Heart right ventricle (tissue), 16 donors: ENCODE results near the gene SPHK2. TPM values are rescaled to one million over a fixed set of nuclear protein-coding genes. Genes with fewer than 3 reads are reported as not detected.

Experiments used
- ATAC-seq, 8 donors: fragments of 200-7000 bp; cut with Tn5 transposase; one replicate each; pipeline ENCODE4 v1.9.1; 2020; ENCODE audit warnings: mild to moderate bottlenecking in 8 of 8, moderate library complexity in 8 of 8, moderate number of reproducible peaks in 1 of 8
- DNase-seq, 2 donors: peaks; one replicate each; pipeline ENCODE4 v3.0.0-alpha.2; 2020
- H3K27ac ChIP-seq, 10 donors: fragments of 200-600 bp; sonication (generic) in 2 of 10; one replicate each; pipeline versions ENCODE4 v1.5.0 to v1.8.0; 2020 to 2022; ENCODE audit warnings: mild to moderate bottlenecking in 3 of 10
- H3K27me3 ChIP-seq, 7 donors: fragments of 200-600 bp; one replicate each; pipeline ENCODE4 v1.8.0; 2021 to 2022; ENCODE audit warnings: mild to moderate bottlenecking in 2 of 7
- H3K36me3 ChIP-seq, 9 donors: fragments of 200-600 bp; sonication (generic) in 1 of 9; one replicate each; pipeline versions ENCODE4 v1.5.0 to v1.8.0; 2020 to 2022; ENCODE audit warnings: mild to moderate bottlenecking in 2 of 9
- H3K4me1 ChIP-seq, 9 donors: fragments of 200-600 bp; sonication (generic) in 1 of 9; one replicate each; pipeline versions ENCODE4 v1.5.0 to v1.8.0; 2020 to 2022; ENCODE audit warnings: mild to moderate bottlenecking in 4 of 9
- H3K4me3 ChIP-seq, 10 donors: fragments of 200-600 bp; sonication (generic) in 2 of 10; one replicate each; pipeline versions ENCODE4 v1.5.0 to v1.8.0; 2020 to 2022; ENCODE audit warnings: mild to moderate bottlenecking in 7 of 10, moderate library complexity in 2 of 10
- H3K9me3 ChIP-seq, 11 donors: fragments of 200-600 bp in 10 of 11; sonication (generic) in 2 of 11; one replicate each; pipeline versions ENCODE4 v1.5.0 to v1.8.0; 2013 to 2022; ENCODE audit warnings: mild to moderate bottlenecking in 2 of 11, control low read depth in 1 of 11, moderate library complexity in 1 of 11
- CTCF ChIP-seq, 9 donors: fragments of 200-600 bp; sonication (generic) in 2 of 9; IDR thresholded peaks; one replicate each; pipeline versions ENCODE4 v1.5.0 to v1.8.0; 2021 to 2022; ENCODE audit warnings: antibody characterized with exemption in 9 of 9, mild to moderate bottlenecking in 5 of 9, moderate library complexity in 1 of 9
- WGBS, 2 donors: extraction: QIAGEN DNeasy Blood & Tissue Kit; methylation state at CpG; one replicate each; pipeline ENCODE4 v1.1.7; 2013; ENCODE audit warnings: inconsistent platforms in 1 of 2; 5-methylcytosine and 5-hydroxymethylcytosine counted together
- intact Hi-C, 10 donors: fragments of 100-400 bp; cut with DNase I; formaldehyde crosslinking; loops; one replicate each; pipeline versions ENCODE4 v1.11.1 to v1.14.2; 2022
- polyA plus RNA-seq, 2 donors: library from polyadenylated mRNA; stranded (reverse); fragments of 200-250 nt; gene quantifications; one replicate each; pipeline ENCODE4 v1.2.3, GENCODE V29; 2013
- total RNA-seq, 10 donors: library from RNA; stranded (reverse); fragmentation: NEBNext Ultra II Directional in 3 of 10; extraction: Animal tissue kit (Norgen Biotek cat#: 25700) in 3 of 10; gene quantifications; one replicate each; pipeline versions ENCODE4 v1.2.1 to v1.2.4, GENCODE V29; 2021 to 2023
- donor health status: Arrhythmogenic right ventricular cardiomyopathy.
- donor health status: ischemic (EF 13 %, LVEDD 7.1; RV severe dilation, severe dysfunction).
- donor health status: healthy with polysubstance abuse.
- donor health status: DM: no; HTN: yes; CAD: no.
- donor health status: DM: no; HTN: no; CAD: no.
- donor health status: ischemic (EF 25% LVEDD 6.9; RV normal size, moderate dysfunction).
- donor health status: ischemic (EF 25% LVEDD 5.7; RV mildly dilated, moderate dysfunction).
- donor health status: healthy.
- donor health status: DM: yes; HTN: yes; CAD: no.
- donor health status: Ischemic cardiomyopathy.
- donor health status: ischemic (EF 35%, LVEDD 5.7; RV mildly dilated, moderate dysfunction).
- donor health status: nonischemic (EF 11% LVEDD 7.7; RV severe dilation, severe dysfunction).
- donor health status: DM: yes; HTN: yes; CAD: no.
- donor health status: PGD.
- donor health status: ischemic (EF 29% LVEDD 5.4; RV normal size, mild dysfunction).
- donor health status: nonischemic (EF 23%, LVEDD 6.1; RV moderate dilation, normal function).

SPHK2 gene
- total and polyA plus RNA-seq, 12 donors, result 5.7 to 15.9 (median 8.2) TPM

- Histone ChIP-seq H3K4me3 (peak overlapping the region; percentile 15 to 92 (median 75)), H3K9me3 (no peaks in the 10 kb centered on the region), H3K27me3 (no peaks in the 10 kb centered on the region), H3K27ac (peak overlapping the region; percentile 67 to 98 (median 96)), H3K4me1 (peaks cover 19 to 64% (median 51%) of the 10 kb centered on the region in 9 donors), H3K36me3 (peaks cover 0 to 23% (median 3%) of the 10 kb centered on the region in 9 donors)
- 1% methylated on average over 35 of the region's 35 CpGs for WGBS, 2 donors
- DNase-seq, result peak in 1 of 2 donors; percentile 69
- intact Hi-C loops, result loop anchor here in 3 of 10 donors (5.0 to 10.0 kb wide), 2 partner anchors 329 to 521 kb away; partner anchors contain the start of genes FTL (in 2 of the 3), HRC (in 1 of the 3) and TRPM4 (in 1 of the 3)
- no peak for TF ChIP-seq CTCF (IDR thresholded peaks at IDR 0.05)
- ATAC-seq, result peak in 1 of 8 donors; percentile 1
These were observed 16.9 kb downstream of the SPHK2 start for GRCh38 chr19:48635966-48636858.

- peak in 4 of 9 donors; percentile 11 to 34 (median 25) for TF ChIP-seq CTCF (IDR thresholded peaks at IDR 0.05)
- 0% methylated on average over 40 of the region's 40 CpGs for WGBS, 2 donors
- peaks cover 19 to 60% (median 45%) of the 10 kb centered on the region in 9 donors for H3K4me1 ChIP-seq
- H3K9me3 ChIP-seq, result no peaks in the 10 kb centered on the region
- H3K27me3 ChIP-seq, result no peaks in the 10 kb centered on the region
- H3K36me3 ChIP-seq, result peaks cover 0 to 17% (median 3%) of the 10 kb centered on the region in 9 donors
- ATAC-seq, result peak in 6 of 8 donors; percentile 1 to 25 (median 4)
- peak within 1 kb of the TSS; percentile 15 to 92 (median 75) for H3K4me3 ChIP-seq
- intact Hi-C loops, result loop anchor here in 3 of 10 donors (5.0 to 10.0 kb wide), 2 partner anchors 328 to 520 kb away; partner anchors contain the start of genes FTL (in 2 of the 3), HRC (in 1 of the 3) and TRPM4 (in 1 of the 3)
- peak in 1 of 2 donors; percentile 58 for DNase-seq
- peak within 1 kb of the TSS; percentile 90 to 98 (median 96) for H3K27ac ChIP-seq
These were observed 17.6 kb downstream of the SPHK2 start, which contains the start of gene DBP for GRCh38 chr19:48636859-48637448. Gene DBP (minus strand): TSS chr19:48637379. CDS start chr19:48636994, 385 bp downstream.

GRCh38 chr19:48637449-48637947 lies 18.2 kb downstream of the SPHK2 start:
- Histone ChIP-seq H3K36me3 (peaks cover 0 to 11% (median 2%) of the 10 kb centered on the region in 9 donors), H3K27me3 (no peaks in the 10 kb centered on the region), H3K4me1 (peaks cover 19 to 55% (median 39%) of the 10 kb centered on the region in 9 donors), H3K27ac (peak overlapping the region; percentile 90 to 98 (median 96)), H3K4me3 (peak overlapping the region; percentile 15 to 92 (median 75)), H3K9me3 (no peaks in the 10 kb centered on the region)
- TF ChIP-seq CTCF (IDR thresholded peaks at IDR 0.05), result no peak
- intact Hi-C loops, result loop anchor here in 3 of 10 donors (5.0 to 10.0 kb wide), 2 partner anchors 327 to 520 kb away; partner anchors contain the start of genes FTL (in 2 of the 3), HRC (in 1 of the 3) and TRPM4 (in 1 of the 3)
- 1% methylated on average over 38 of the region's 38 CpGs for WGBS, 2 donors
- ATAC-seq (peak; percentile 73 to 87 (median 82)), DNase-seq (peak; percentile 99 to 100)
